NAMALWA (cell line): Measurements from ENCODE around the gene CDPF1.
"Not testable (repeated sequence)": the region's sequence is repeated elsewhere in the genome, so short reads cannot be mapped to it uniquely, and the experiment has no call there.

Source experiments
- DNase-seq: peaks from one replicate; pipeline ENCODE4 v3.0.0-alpha.2; 2015; ENCODE audit warnings: low spot score

The CDPF1 gene

DNA sequence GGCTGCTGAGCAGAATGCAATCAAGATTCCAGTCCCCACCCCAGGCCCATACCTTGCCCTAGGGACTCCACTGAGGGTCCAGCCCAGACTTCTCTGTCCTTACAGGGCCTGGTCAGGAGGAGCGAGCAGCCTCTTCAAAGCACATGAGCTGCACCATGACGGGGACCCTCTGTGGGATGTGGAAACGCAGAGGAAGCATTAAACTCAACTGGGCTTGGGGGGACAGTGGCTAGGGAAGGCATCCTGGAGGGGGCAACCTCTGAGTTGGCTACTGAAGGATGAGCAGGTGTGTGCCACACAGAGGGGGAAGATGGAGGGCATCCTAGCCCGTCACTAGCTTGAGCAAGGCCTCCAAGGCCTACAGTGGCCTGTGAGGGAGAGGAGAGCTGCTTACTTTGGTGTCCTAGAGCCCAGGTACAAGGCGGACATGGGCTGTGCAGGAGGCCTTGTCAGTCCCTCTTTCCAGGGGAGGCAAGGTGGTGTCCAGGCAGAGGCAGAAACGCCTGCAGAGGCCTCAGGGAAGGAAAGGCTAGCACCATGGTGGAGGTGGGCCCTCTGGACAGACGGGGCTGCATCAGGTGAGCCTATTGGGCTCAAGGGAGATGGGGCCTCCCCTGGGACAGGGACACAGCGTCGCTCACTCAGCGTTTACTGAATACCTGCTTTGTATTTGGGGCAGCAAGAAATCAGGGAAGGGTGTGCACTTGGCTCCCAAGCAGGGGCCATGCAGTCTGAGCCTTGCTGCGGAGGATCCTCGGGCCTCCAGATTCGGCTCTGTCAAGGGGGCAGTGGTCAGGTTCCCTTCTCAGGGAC is 32.0 kb upstream of the CDPF1 start:
- no peak for DNase-seq

DNA sequence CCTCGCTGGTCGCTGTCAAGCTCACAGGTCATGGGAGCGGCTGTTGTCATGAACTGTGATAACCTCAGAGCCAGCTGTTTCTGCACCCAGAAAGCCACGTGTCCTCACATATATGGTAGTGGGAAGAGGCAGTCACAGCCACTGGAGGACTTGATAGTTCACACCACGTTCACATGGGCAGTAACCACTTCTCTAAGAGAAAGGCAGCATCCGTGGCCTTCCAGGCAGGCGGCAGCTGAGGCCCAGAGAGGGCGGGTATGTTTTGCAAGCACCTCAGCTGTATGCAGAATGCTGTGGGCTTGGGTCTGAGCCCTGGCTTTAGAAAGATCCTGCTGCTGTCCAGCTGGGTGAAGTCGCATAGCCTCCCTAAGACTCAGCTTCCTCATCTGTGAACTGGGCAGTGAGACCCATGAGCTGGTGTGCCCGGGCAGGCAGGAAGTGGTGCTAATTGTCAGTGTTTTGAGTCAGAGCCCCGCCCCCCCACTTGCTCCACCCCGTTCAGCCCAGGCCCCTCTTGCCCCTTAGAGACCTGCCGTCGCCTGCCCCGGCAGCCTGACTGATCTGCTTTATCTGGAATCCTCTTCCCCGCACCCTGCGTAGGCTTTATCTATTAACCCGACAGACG is 31.0 kb upstream of the CDPF1 start:
- no peak for DNase-seq

DNA sequence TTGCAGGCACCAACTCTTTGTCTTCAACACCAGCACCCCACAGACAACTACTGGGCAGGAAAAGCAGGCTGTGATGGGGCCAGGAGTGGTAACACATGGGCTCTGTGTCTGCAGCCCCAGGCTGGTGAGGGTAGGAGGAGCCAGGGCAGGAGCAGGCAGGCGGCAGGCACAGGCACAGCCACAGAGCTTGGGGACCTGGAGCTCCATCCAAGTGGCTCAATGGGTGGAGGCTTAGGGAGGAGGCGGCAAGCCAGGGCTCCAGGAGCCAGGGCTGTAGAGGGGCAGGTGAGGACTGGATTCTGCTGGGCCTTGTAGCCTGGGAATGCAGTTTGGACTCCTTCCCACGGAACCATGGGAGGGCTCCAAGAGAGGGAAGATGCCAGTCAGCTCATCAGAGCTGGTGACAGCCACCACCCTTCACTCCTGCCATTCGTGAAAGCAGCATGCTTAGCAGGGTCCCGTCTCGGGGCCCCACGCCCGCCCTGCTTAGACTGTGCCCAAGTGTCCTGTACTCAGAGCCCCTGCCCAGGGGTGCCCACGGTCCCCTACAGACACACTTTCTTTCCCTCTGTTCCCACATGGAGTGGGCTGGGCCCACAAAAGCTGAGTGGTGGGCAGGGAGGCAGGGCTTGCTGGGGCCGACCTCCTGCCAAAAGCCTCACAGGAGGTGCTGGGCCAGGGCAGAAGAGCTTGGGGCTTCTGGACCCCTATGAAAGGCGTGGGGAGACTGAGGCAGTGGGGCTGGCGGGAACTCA is 30.1 kb upstream of the CDPF1 start:
- DNase-seq = no peak

DNA sequence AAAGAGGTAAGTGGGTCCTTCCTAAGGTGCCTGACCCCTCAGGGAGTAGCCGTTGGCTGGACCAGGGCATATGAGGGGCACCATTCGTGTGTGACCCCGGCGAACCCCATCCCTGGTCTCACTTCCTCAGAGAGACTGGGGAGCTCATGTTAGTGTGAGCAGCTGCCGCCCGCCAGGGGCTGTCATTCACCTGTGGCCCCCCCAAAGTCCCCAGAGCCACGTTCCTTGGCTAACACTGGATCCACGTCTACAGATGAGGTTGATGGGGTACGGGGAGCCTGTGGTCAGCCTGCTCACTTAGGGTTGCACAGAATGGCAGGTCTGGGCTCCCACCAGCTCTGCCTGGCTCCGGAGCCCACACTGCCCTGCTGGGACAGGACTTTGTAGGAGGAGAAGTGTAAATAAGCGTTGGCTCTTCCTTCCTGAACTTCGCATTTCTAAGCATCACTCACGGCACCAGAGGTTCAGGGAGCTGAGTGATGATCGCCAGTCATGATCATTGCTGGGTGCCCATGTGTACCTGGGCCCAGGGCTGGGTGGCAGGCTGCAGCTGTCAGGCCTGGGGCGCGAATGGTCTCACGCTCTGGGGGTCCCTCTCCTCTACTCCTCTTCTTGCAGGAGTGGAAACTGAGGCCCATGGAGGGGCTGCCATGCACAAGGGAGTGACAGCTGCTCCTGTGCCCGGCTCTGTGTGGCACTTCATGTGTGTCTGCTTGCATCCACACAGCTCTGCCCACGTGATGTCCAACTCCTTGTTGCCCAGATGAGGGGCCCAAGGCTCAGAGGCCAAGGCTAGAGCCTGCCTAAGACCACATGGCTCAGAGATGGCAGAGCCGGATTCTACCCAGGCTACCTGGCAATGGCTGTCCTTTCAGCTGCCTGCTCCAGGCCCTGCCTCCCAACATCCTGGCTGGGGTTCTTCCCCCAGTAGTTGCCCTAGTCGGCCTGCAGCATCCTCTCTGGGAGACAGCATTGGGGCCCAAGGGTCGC is 28.9 kb upstream of the CDPF1 start:
- no peak for DNase-seq

DNA sequence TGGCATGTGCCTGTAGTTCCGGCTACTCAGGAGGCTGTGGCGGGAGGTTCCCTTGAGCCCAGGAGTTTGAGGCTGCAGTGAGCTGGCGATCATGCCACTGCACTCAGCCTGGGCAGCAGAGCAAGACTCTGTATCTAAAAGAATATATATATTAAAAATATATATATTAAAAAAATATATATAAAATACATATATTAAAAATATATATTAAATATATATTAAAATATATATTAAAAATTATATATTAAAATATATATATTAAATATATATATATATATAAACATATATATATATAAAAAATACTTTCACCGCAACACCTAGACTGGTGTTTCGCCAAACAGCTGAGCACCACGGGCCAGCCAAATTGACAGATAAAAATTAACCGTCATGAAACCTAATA is 26.5 kb upstream of the CDPF1 start:
- DNase-seq = no peak

DNA sequence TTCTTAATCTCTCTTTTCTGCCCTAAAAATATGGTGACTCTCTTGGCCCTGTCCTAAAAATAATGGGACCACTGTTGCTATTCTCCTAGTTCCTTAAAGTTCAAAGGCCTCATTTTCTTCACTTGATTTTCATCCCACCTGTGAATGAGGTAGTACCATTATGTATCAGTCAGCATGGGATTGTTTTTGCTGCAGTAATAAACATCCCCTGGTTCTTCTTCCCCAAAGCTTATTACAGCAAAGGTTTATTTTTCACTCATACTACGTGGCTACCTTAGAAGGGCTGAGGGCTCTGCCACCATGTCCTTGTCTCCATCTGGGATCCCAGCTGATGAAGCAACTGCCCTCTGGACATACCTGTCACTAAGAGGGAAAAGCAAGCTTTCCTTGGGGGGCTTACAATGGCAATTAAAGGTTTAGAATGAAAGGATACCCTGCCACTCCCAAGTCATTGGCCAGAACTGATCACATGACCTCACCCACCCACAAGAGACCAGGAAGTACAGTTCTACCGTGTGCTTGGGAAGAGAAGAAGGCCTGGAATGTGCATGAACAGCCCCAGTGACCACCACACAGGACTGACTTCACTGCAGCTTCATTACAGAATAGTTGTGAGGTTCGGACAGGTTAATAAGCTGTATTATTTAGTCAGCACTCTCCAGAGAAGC is 25.5 kb upstream of the CDPF1 start:
- peak; percentile 36 for DNase-seq

DNA sequence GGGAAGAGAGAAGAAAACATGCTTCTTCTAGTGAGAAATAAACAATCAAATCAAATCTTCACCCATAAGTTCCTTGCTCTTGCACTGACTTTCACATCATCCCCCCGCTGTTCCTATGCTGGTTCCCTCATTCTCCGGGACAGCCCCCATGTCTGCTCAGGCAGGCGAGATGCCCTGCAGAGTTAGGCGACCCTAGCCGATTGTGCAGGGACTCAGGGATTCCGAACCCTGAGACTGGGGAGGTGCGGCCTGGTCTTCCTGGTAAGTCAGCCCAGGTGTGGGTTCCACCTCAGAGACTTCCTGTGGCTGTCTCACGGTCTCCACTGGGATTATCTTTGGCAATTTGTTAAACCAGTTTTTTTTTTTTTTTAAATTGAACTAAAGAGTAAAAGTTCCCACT is 24.3 kb upstream of the CDPF1 start:
- no peak for DNase-seq

DNA sequence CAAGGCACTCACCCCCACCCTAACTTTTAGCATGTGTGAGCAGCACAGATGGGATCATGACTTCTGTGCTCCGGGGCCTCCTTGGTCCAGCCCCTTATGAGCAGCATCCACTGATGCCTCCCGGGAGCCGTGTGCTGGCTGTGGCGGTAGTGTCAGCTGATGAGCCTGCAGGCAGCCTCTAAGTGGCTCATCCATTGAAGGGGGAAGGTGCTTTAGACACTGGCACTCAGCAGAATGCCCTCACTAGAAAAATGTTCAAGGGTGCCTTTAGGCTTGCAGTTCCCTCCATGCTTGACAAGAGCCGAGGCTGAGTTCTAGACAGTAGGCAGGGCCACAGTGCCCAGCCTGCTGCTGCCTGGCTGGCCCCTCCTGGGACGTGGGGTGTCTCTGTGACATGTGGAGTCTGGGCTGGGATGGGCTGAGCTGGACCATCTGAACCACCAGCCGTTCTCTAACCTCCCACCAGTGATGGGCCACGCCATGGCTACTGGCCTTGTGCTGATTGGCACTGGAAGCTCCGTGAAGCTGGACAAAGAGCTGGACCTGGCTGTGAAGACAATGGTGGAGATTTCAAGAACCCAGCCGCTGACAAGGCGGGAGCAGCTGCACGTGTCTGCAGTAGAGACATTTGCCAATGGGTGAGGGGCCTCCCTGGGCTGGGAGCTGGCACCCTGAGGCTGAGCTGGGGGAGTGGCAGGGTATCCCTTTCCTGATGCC is 23.5 kb upstream of the CDPF1 start:
- no peak for DNase-seq

DNA sequence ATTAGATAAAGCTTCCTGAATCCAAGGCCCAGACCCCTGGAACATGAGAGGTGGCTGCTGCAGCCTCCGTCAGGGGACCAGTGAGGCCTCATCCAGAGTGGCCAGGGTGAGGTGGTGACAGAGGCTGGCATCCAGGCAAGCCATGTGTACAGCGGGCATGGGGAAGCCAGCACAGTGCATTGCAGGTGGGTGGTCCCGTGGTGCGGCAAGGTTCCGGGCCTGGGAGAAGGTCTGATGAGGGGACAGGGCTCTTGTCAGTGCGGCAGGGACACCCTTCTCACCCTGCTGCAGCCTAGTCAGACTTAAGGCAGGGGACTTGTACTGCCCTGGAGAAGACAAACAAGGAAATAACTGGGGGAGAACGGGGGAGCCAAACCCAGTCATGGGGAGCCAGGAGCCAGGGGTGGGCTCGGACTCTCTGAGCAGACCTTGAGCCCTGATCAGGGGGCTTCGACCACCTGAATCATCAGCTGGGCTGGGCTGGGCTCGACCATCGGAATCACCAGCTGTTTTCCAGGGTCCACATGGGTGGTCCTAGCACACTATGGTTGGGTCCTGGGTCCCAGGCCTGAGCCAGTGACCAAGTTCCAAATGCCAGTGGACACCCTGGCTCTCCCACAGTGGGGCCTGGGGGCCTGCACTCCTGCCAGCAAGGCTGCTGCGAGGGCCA is 22.8 kb upstream of the CDPF1 start:
- no peak for DNase-seq

DNA sequence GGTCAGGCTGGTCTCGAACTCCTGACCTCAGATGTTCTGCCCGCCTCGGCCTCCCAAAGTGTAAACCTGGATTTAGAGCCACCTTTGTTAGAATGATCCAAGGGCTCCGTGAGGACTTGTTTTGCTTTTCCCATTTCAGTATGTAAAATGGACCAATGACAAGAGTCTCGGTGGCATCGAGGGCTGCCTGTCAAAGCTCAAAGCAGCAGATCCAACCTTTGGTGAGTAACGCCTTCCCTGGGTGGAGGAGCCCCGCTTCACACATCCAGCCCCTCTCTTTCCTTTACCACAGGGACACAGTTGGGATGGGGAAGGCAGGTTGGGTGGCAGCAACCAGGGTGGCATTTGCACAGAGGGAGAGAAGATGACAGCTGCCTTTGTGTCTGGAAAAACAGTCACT is 22.1 kb upstream of the CDPF1 start:
- DNase-seq = no peak

DNA sequence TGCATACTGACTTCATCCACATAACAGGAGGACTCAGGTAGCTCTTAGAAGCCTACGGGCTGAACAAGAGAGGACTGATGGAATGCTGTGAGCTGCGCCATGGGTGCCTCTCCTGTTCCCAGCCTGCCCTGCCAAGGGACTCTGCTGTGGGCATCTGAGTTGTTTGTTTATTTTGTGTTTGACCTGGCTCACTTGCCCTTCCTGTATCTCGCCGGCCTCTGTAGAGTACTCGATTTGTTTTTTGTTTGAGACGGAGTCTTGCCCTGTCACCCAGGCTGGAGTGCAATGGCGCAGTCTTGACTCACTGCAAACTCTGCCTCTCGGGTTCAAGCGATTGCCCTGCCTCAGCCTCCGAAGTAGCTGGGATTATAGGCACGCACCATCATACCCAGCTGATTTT is 19.5 kb upstream of the CDPF1 start:
- no peak for DNase-seq

DNA sequence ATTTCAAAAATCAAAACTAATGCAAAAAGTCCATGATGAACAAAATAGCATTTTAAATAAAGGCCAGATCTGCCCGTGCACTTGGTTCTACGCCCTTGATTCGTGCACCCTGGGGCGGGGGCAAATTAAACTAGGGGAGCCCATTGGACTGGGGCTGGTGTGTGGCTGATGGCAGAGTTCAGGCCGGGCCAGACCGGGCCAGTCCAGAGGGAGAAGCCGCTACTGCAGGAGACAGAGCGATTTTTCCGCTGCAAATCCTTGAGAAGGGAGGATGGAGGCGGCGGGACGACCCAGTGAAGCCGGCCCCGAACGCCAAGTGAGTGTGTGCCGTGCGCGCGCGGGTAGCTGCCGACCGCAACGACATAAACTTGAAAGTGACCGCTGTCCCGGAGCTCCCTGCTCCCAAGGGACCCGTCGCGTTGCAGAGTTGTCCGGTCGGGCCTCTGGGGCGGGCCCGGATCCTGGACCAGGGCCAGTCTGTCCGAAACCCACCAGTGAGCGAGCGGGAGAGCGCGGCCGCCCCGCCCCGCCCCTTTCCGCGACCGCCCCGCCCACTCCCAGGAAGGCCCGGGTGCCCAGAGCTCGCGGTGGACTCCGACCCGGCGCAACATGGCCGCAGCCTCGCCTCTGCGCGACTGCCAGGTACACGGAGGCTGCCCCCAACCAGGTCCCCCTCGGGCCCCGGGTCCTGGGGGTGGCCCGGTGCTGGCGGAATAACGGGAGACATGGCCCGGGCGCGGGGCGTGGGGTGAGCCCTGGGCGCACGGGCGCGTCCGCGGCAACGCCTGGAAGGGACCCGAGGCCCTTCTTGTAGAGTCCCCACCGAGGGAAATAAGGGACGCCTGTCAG is 17.6 kb upstream of the CDPF1 start, which contains the start of gene TTC38:
TSS of gene TTC38 (plus strand) at position 578 of the 849 bp plus-strand sequence. CDS start at position 610, 32 bp downstream.
- peak; percentile 15 for DNase-seq

DNA sequence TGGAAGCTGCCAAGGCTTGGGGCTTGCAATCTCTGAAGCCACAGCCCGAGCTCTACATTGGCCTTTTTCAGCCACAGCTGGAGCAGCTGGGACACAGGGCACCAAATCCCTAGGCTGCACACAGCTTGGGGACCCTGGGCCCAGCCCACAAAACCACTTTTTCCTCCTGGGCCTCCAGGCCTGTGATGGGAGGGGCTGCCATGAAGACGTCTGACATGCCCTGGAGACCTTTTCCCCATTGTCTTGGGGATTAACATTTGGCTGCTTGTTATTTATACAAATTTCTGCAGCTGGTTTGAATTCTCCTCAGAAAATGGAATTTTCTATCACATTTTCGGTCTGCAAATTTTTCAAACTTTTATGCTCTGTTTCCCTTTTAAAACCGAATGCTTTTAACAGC is 15.5 kb upstream of the CDPF1 start:
- DNase-seq = not testable (repeated sequence)

DNA sequence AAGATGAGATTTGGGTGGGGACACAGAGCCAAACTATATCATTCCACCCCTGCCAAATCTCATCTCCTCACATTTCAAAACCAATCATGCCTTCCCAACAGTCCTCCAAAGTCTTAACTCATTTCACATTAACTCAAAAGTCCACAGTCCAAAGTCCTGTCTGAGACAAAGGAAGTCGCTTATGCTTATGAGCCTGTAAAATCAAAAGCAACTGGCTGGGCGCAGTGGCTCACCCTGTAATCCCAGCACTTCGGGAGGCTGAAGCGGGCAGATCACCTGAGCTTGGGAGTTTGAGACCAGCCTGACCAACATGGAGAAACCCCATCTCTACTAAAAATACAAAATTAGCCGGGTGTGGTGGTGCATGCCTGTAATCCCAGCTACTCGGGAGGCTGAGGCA is 14.4 kb upstream of the CDPF1 start:
- DNase-seq = not testable (repeated sequence)

DNA sequence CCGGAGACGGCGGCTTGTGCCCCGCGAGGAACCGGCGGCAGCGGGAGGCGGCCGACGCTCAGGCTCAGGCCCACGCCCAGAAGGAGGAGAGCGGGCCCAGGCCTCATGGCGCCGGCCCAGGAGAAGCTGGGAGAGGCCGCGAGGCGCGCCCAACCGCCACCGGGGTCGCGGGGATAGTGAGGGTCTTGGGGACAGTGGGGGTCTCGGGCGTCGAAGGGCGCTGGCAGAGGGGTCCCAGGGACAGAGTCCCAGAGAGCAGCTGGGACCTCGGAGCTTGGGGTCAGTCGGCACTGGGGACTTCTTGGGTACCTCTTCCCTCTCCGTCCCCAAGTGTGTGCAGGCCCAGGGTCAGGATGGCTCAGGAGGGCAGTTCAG is 13.1 kb upstream of the CDPF1 start, which contains the start of gene PKDREJ:
TSS of gene PKDREJ (minus strand) at position 128 of the 375 bp plus-strand sequence. CDS start at position 107, 21 bp downstream.
- no peak for DNase-seq

DNA sequence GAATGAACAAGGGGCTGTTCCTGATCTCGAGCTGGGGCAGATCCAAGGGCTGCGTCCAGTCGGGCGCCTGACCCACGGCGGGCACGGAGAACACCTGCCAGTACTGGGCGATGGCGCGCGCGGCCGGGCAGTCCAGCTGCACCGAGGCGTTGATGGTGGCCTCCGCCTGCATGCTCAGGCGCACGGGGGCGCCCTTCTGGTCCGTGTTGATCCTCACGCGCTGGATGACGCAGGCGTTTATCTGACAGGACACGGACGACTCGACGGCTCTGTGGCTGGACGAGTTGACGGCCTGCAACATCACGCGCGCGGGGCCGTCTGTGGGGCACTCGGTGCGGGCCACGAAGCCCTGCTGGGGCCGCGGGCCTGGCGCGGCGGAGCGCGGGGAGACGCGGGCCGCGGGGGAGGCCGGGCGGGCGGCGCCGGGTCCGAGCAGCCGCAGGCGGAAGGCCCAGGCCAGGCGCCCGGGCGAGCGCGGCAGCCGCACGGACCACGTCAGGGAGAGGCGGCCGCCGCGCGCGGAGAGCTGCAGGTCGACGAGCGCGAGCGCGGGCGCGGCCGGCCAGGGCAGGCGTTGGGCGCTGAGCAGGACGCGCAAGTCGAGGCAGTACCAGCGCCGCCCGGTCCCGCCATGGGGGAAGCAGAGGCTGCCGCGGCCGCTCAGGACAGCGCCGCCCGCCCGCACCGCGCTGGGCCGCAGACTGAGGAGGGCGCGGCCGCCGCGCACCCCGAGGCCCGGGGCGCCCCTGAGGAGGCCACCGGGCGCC is 12.5 kb upstream of the CDPF1 start:
- no peak for DNase-seq

DNA sequence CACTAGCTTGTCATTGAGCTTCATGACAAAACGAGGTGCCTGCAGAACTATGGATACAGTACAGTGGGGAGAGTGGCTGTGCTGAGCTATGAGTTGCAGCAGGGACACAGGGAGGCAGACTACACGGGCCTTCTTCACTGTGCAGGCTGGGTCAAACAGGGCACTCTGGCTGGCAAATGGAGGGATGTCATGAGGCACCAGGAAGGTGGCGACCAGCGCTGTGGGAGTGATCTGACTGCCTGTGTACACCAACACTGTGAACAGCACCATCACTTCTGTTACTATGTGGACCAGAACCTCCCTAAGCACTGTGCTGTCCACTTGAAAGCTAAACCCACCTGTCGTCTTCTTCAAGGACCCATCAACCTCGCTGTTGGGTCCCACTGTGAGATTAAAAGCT is 9.9 kb upstream of the CDPF1 start:
- DNase-seq = no peak

DNA sequence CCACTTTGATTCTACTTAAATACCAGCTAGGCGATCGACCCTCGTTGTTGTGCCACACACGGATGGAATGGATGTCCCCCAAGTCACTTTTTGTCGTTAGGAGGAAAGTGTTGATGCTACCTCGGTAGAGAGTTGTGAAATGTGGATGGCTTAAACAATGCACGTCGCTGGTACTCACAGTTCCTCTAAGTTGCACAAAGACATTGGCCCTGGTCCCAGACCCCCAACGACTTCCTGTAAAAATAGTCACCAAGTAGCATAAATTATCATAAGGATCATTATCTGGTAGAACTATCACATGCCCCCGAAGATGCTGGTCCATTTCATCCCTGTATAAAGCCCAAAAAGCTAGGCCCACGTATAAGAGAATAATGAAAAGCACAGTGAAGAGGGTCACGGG is 9.3 kb upstream of the CDPF1 start:
- no peak for DNase-seq
